HepG2 (cell line): ENCODE measurements around the gene WDR59. TPM values are rescaled to one million over a fixed set of nuclear protein-coding genes. Genes with fewer than 3 reads are reported as not detected.
A peak's percentile ranks its signal among the peaks of the same experiment; 100 is the strongest.

Source experiments
- ATAC-seq: fragments of 200-7000 bp; cut with Tn5 transposase; 3 replicates; pipeline ENCODE4 v1.9.1; 2020; ENCODE audit warnings: mild to moderate bottlenecking, moderate library complexity
- BruUV-seq: library from RNA; stranded (reverse); fragments of 400-500 nt; replicated peaks from 2 replicates; lab custom pipeline; 2021; lab: Mats Ljungman, UMichigan
- CTCF ChIA-PET: fragments of 300-600 bp; formaldehyde crosslinking; extraction: SDS; loops from one replicate; lab custom pipeline; 2021; ENCODE audit warnings: low total read pairs, inconsistent platforms, low intra/inter-chr PET ratio; lab: Yijun Ruan, JAX
- POLR2A ChIA-PET: fragments of 350-600 bp; sonication (Branson Sonifier 250); formaldehyde crosslinking; loops from one replicate; lab custom pipeline; 2020; ENCODE audit warnings: antibody characterized with exemption, inconsistent platforms; lab: Yijun Ruan, JAX
- DNase-seq: peaks from one replicate; pipeline ENCODE4 v3.0.0-alpha.2; 2015; ENCODE audit warnings: low spot score
- FAIRE-seq: peaks from 3 replicates; lab custom pipeline; 2011; peaks lifted over from hg19 to GRCh38; lab: Jason Lieb, UNC
- H2AFZ ChIP-seq: one replicate; pipeline ENCODE4 v1.6.1; 2011; ENCODE audit warnings: low read length, inconsistent platforms
- H3K27ac ChIP-seq: fragments of 300-600 bp; 3 replicates; pipeline ENCODE4 v1.8.0; 2011; ENCODE audit warnings: mixed run types, mild to moderate bottlenecking, mixed read lengths, low read length, inconsistent platforms; ENCODE audit not compliant: insufficient read depth; ENCODE audit errors: extremely low read length
- H3K27me3 ChIP-seq, 2 experiments: fragments of 200-600 bp in 1 of 2; 2 replicates in 1 of 2; 3 replicates in 1 of 2; pipeline versions ENCODE4 v1.6.0 to v1.8.0; 2011; ENCODE audit warnings: low read length in 2 of 2, mild to moderate bottlenecking in 2 of 2, moderate library complexity in 2 of 2, inconsistent platforms in 1 of 2; ENCODE audit not compliant: insufficient read depth in 2 of 2, control insufficient read depth in 1 of 2
- H3K36me3 ChIP-seq, 2 experiments: fragments of 200-600 bp in 1 of 2; replicated peaks in 1 of 2; 2 replicates in 1 of 2; 3 replicates in 1 of 2; pipeline versions ENCODE4 v1.5.1 to v1.8.0; 2011; ENCODE audit warnings: low read length in 2 of 2, inconsistent platforms in 1 of 2; ENCODE audit not compliant: insufficient read depth in 2 of 2, control insufficient read depth in 1 of 2
- H3K4me1 ChIP-seq: 2 replicates; pipeline ENCODE4 v1.5.1; 2012; ENCODE audit warnings: low read length, inconsistent platforms; ENCODE audit not compliant: insufficient read depth
- H3K4me2 ChIP-seq: 2 replicates; pipeline ENCODE4 v1.6.0; 2011; ENCODE audit warnings: low read depth, low read length, inconsistent platforms
- H3K4me3 ChIP-seq, 3 experiments: fragments of 200-600 bp in 1 of 3; sonication (generic), shearing (Covaris generic) in 1 of 3; replicated peaks in 1 of 3; 2 replicates each; pipeline ENCODE4 v1.5.1; 2011 to 2016; ENCODE audit warnings: low read length in 3 of 3, inconsistent platforms in 2 of 3, low read depth in 2 of 3, mild to moderate bottlenecking in 2 of 3, control low read depth in 1 of 3, mixed read lengths in 1 of 3; ENCODE audit not compliant: insufficient read depth in 1 of 3
- H3K79me2 ChIP-seq: one replicate; pipeline ENCODE4 v1.6.1; 2011; ENCODE audit warnings: low read length, inconsistent platforms; ENCODE audit not compliant: insufficient read depth
- H3K9ac ChIP-seq: 2 replicates; pipeline ENCODE4 v1.6.0; 2011; ENCODE audit warnings: mild to moderate bottlenecking, low read depth, low read length, inconsistent platforms; ENCODE audit not compliant: insufficient read depth
- H3K9me3 ChIP-seq: 2 replicates; pipeline ENCODE4 v1.5.1; 2012; ENCODE audit warnings: mild to moderate bottlenecking, low read length
- H4K20me1 ChIP-seq: 2 replicates; pipeline ENCODE4 v1.6.0; 2011; ENCODE audit warnings: inconsistent platforms, mild to moderate bottlenecking, low read length, moderate library complexity; ENCODE audit not compliant: insufficient read depth
- ETV5 ChIP-seq: IDR thresholded peaks from 2 replicates; pipeline ENCODE4 v1.6.1; 2018; ENCODE audit warnings: missing biosample characterization, missing genetic modification reagents, inconsistent platforms, borderline replicate concordance
- FOXK1 ChIP-seq: sonication (generic); formaldehyde crosslinking; IDR thresholded peaks from 2 replicates; pipeline ENCODE4 v1.4.0; 2020; ENCODE audit warnings: low read depth, missing genetic modification reagents, borderline replicate concordance
- FOXO1 ChIP-seq: sonication (generic); formaldehyde crosslinking; IDR thresholded peaks from 2 replicates; pipeline ENCODE4 v1.4.0; 2020; ENCODE audit warnings: missing genetic modification reagents
- HDAC2 ChIP-seq: sonication (generic); formaldehyde crosslinking; IDR thresholded peaks from 2 replicates; pipeline ENCODE4 v1.4.0; 2020; ENCODE audit warnings: missing genetic modification reagents
- KDM5A ChIP-seq: fragments of 200-600 bp; sonication (generic); IDR thresholded peaks from 2 replicates; pipeline ENCODE4 v1.7.0; 2018; ENCODE audit warnings: antibody characterized with exemption, mild to moderate bottlenecking, low read length, borderline replicate concordance
- MAZ ChIP-seq, 2 experiments: sonication (generic) in 1 of 2; formaldehyde crosslinking in 1 of 2; IDR thresholded peaks; 2 replicates each; pipeline versions ENCODE4 v1.5.0 to v1.6.1; 2012 to 2020; ENCODE audit warnings: low read depth in 2 of 2, mild to moderate bottlenecking in 2 of 2, borderline replicate concordance in 1 of 2, improper control_type of control experiment in 1 of 2, low read length in 1 of 2, missing genetic modification reagents in 1 of 2, moderate library complexity in 1 of 2
- ONECUT2 ChIP-seq: sonication (generic); formaldehyde crosslinking; IDR thresholded peaks from 2 replicates; pipeline ENCODE4 v1.4.0; 2020; ENCODE audit warnings: missing genetic modification reagents
- PITX1 ChIP-seq: sonication (generic); formaldehyde crosslinking; IDR thresholded peaks from 2 replicates; pipeline ENCODE4 v1.5.1; 2020; ENCODE audit warnings: mild to moderate bottlenecking, missing genetic modification reagents
- POLR2A ChIP-seq, 2 experiments: IDR thresholded peaks; 2 replicates each; pipeline ENCODE4 v1.6.1; 2011; ENCODE audit warnings: low read depth in 2 of 2, low read length in 2 of 2, mild to moderate bottlenecking in 1 of 2, moderate library complexity in 1 of 2; ENCODE audit not compliant: insufficient read depth in 1 of 2
- POLR2G ChIP-seq: fragments of 200-400 bp; formaldehyde crosslinking; IDR thresholded peaks from 2 replicates; pipeline ENCODE4 v1.6.1; 2018; ENCODE audit warnings: mild to moderate bottlenecking, low read depth, low read length, moderate library complexity
- RAD21 ChIP-seq: fragments of 450-650 bp; formaldehyde crosslinking; IDR thresholded peaks from 2 replicates; pipeline ENCODE4 v1.5.0; 2020; ENCODE audit warnings: mild to moderate bottlenecking
- SALL1 ChIP-seq: sonication (generic); formaldehyde crosslinking; IDR thresholded peaks from 2 replicates; pipeline ENCODE4 v1.8.0; 2022; ENCODE audit warnings: mild to moderate bottlenecking, missing genetic modification reagents
- SIN3B ChIP-seq: fragments of 150-350 bp; IDR thresholded peaks from 2 replicates; pipeline ENCODE4 v1.6.1; 2014; ENCODE audit warnings: low read length
- ZNF24 ChIP-seq: fragments of 450-650 bp; IDR thresholded peaks from 2 replicates; pipeline ENCODE4 v1.6.1; 2017; ENCODE audit warnings: antibody characterized with exemption, mild to moderate bottlenecking
- ZNF264 ChIP-seq: sonication (generic); formaldehyde crosslinking; IDR thresholded peaks from 2 replicates; pipeline ENCODE4 v1.4.0; 2020; ENCODE audit warnings: missing genetic modification reagents
- ZNF558 ChIP-seq: sonication (generic); formaldehyde crosslinking; IDR thresholded peaks from 2 replicates; pipeline ENCODE4 v1.9.0; 2022; ENCODE audit warnings: mild to moderate bottlenecking, missing genetic modification reagents, borderline replicate concordance
- WGBS: methylation state at CpG from one replicate; pipeline ENCODE4 v1.1.6; 2017; ENCODE audit warnings: low lambda C conversion rate; 5-methylcytosine and 5-hydroxymethylcytosine counted together
- in situ Hi-C: cut with HindIII; loops from 2 replicates; pipeline ENCODE4 v1.10.0; 2017; ENCODE audit warnings: low pct_unique_long_range_greater_than_20kb; ENCODE audit not compliant: extremely low pct_ligation_motif_present
- intact Hi-C: fragments of 100-400 bp; cut with micrococcal nuclease; formaldehyde crosslinking; loops from one replicate; pipeline ENCODE4 v1.10.0; 2022; ENCODE audit not compliant: unreplicated experiment
- polyA plus RNA-seq, 8 experiments: library from polyadenylated mRNA; depleted of rRNA in 3 of 8; stranded (reverse) in 7 of 8; unstranded in 1 of 8; fragments of >200 nt; fragmentation: Illumina TruSeq in 4 of 8; extraction: Trizol in 4 of 8; gene quantifications; 2 replicates each; pipeline versions ENCODE4 v1.2.1 to v1.2.3, GENCODE V29; 2011 to 2016; ENCODE audit warnings: low read depth in 4 of 8, missing spikeins in 1 of 8, mixed read lengths in 1 of 8; ENCODE audit not compliant: insufficient read depth in 1 of 8
- total RNA-seq, 5 experiments: library from RNA; depleted of rRNA; stranded (reverse); fragments of >200 nt; fragmentation: Illumina TruSeq; extraction: Trizol; gene quantifications; 2 replicates each; pipeline ENCODE4 v1.2.3, GENCODE V29; 2016; ENCODE audit warnings: low read depth in 1 of 5
- TF ChIP-seq, protein P1 (sequence below), 2 experiments: fragments of 450-650 bp in 1 of 2; sonication (generic) in 1 of 2; formaldehyde crosslinking; IDR thresholded peaks; 2 replicates each; pipeline versions ENCODE4 v1.5.0 to v1.8.0; 2020 to 2022; ENCODE audit warnings: mild to moderate bottlenecking in 1 of 2, missing genetic modification reagents in 1 of 2
- TF ChIP-seq, protein P2 (sequence below): sonication (generic); formaldehyde crosslinking; IDR thresholded peaks from 2 replicates; pipeline ENCODE4 v1.5.0; 2020; ENCODE audit warnings: mild to moderate bottlenecking, missing genetic modification reagents
- TF ChIP-seq, protein P3 (sequence below): sonication (generic); formaldehyde crosslinking; IDR thresholded peaks from 2 replicates; pipeline ENCODE4 v1.9.0; 2021; ENCODE audit warnings: missing genetic modification reagents, borderline replicate concordance

Gene WDR59
- total and polyA plus RNA-seq, 2 of the 13 experiments (the other 11 are each of a cell fraction or from before 2014, with no cell fraction given): 65.2 to 306 TPM

DNA sequence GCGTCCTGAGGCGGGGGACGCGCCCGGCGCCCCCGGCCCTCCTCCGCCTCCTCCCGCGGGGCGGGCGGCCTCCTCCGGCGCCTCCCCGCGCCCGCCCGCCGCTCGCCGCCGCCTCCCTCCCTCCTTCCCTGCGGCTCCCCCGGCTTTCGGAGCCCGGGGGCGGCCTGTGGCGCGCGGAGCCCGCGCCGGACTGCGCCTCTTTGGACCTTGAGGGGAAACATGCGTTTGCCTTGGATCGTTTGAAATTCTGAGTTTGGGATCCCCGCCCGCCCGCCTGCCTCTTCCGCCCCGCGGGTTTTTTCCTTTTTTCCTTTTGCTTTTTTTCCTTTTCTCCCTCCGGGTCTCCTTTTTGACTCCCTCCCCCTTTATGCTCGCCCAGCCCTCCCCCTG, 14.3 kb upstream of the WDR59 start (continued):
- TF ChIP-seq SIN3B (no peak), ZNF558 (peak; percentile 90; the same call in 1 of the 2 replicates), FOXK1 (CRISPR knock-in tag) (0 out of 2 replicates have a peak, but pooled peaks have one; percentile 0)

DNA sequence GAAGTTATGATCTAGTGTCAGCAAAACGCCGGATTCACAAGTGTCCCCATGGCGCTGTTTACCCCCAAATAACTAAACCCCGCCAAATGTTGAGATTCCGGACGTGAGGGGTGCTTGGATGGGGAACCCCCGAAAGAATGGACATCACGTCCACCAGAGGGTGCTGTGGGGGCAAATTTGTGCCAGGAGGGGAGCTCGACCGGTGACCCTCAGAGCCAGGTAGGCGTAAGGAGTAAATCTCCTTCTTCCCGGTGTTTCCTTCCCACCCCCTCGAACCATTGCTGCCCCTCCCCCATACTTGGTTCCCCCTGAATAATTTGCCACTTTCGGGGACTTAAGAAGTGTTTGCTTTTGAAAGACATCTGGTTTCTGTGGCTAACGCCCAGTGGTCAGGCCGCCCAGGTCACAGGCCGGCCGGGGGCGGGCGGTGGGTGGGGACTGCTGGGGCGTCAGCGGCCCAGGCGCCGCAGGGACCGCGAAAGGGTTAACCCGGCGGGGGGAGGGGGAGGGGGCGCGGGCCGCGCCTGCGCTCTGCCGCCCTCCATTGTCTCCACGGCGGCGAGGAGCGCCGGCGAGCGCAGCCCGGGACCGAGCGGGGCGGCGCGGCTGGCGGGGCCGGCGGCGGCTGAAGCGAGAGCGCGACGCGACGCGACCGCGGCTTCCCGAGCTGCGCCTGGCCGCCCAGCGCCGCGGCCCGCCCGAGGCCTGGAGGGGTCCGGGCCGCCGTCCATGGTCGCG, 13.7 kb upstream of the WDR59 start, which contains the start of gene ZNRF1:
TSS of gene ZNRF1 (plus strand) at position 544 of the 738 bp plus-strand sequence. CDS start 648 bp downstream, outside the sequence.
- Histone ChIP-seq H3K4me2 (peak within 1 kb of the TSS; percentile 97), H3K4me3 (peak within 1 kb of the TSS; percentile 76 to 94 (median 80)), H3K27ac (peak within 1 kb of the TSS; percentile 91), H2AFZ (no peak within 1 kb of the TSS), H3K4me1 (peaks cover 75% of the 10 kb centered on the region), H3K9me3 (no peaks in the 10 kb centered on the region), H3K9ac (peak within 1 kb of the TSS; percentile 81), H3K27me3 (no peaks in the 10 kb centered on the region; a peak in 1 of 5 replicates), H3K36me3 (peaks cover 3 to 5% of the 10 kb centered on the region in 2 experiments; a peak in 3 of 5 replicates), H4K20me1 (peaks cover 41% of the 10 kb centered on the region), H3K79me2 (peaks cover 45% of the 10 kb centered on the region)
- under 1% methylated on average over 29 of the region's 73 CpGs for WGBS
- DNase-seq (peak; percentile 82), ATAC-seq (peak; percentile 73), FAIRE-seq (peak; percentile 15)
- intact Hi-C loops (loop anchor here (1.0 to 5.0 kb wide), 3 partner anchors 72 to 249 kb away; no protein-coding TSS in a partner anchor), in situ Hi-C loops (loop anchor here (10.0 kb wide), 1 partner anchor 106 kb away; no protein-coding TSS in a partner anchor)
- no TSS peak for BruUV-seq
- ChIA-PET POLR2A (interaction anchor here (0.6 to 3.1 kb wide), 9 partner anchors 11 to 435 kb away, joined by 3 to 47 read pairs (median 8); partner anchors contain the start of genes CFDP1, LDHD and WDR59), CTCF (interaction anchor here (1.1 to 1.9 kb wide), 2 partner anchors 98 to 112 kb away, joined by 4 to 11 read pairs; no protein-coding TSS in a partner anchor)
- TF ChIP-seq, protein P1, sequence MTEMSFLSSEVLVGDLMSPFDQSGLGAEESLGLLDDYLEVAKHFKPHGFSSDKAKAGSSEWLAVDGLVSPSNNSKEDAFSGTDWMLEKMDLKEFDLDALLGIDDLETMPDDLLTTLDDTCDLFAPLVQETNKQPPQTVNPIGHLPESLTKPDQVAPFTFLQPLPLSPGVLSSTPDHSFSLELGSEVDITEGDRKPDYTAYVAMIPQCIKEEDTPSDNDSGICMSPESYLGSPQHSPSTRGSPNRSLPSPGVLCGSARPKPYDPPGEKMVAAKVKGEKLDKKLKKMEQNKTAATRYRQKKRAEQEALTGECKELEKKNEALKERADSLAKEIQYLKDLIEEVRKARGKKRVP (CRISPR knock-in tag; IDR thresholded peaks at IDR 0.05): 0 out of 4 replicates have a peak, but pooled peaks of 1 of the 2 experiments have one; percentile 1
- TF ChIP-seq ETV5 (CRISPR knock-in tag): peak; percentile 15; the same call in 1 of the 2 replicates
- peak; percentile 83; the same call in 1 of the 2 replicates for TF ChIP-seq KDM5A
- TF ChIP-seq MAZ (IDR thresholded peaks at IDR 0.05; ENCODE audit: borderline replicate concordance, low read depth, low read length): peak; percentile 79
- peak; percentile 69; the same call in 1 of the 2 replicates for TF ChIP-seq MAZ (CRISPR knock-in tag; IDR thresholded peaks at IDR 0.05; ENCODE audit: low read depth)
- no peak for TF ChIP-seq SALL1 (CRISPR knock-in tag)
- TF ChIP-seq ONECUT2 (CRISPR knock-in tag): no peak; the same call in 1 of the 2 replicates
- TF ChIP-seq POLR2A (IDR thresholded peaks at IDR 0.05; ENCODE audit: insufficient read depth in 1 of 2, low read depth in 2 of 2, low read length in 2 of 2): peak; percentile 50 to 51; a peak in 2 of 4 replicates
- peak; percentile 43; the same call in 1 of the 2 replicates for TF ChIP-seq PITX1 (CRISPR knock-in tag)
- TF ChIP-seq RAD21 (CRISPR knock-in tag): peak; percentile 62
- peak; percentile 19 for TF ChIP-seq ZNF264 (CRISPR knock-in tag)
- peak; percentile 5; the same call in 1 of the 2 replicates for TF ChIP-seq HDAC2 (CRISPR knock-in tag)
- peak; percentile 4; the same call in 1 of the 2 replicates for TF ChIP-seq ZNF24
- TF ChIP-seq POLR2G: peak; percentile 53
- TF ChIP-seq, protein P2, sequence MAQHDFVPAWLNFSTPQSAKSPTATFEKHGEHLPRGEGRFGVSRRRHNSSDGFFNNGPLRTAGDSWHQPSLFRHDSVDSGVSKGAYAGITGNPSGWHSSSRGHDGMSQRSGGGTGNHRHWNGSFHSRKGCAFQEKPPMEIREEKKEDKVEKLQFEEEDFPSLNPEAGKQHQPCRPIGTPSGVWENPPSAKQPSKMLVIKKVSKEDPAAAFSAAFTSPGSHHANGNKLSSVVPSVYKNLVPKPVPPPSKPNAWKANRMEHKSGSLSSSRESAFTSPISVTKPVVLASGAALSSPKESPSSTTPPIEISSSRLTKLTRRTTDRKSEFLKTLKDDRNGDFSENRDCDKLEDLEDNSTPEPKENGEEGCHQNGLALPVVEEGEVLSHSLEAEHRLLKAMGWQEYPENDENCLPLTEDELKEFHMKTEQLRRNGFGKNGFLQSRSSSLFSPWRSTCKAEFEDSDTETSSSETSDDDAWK (CRISPR knock-in tag): no peak
- 0 out of 2 replicates have a peak, but pooled peaks have one; percentile 19 for TF ChIP-seq FOXO1 (CRISPR knock-in tag)
- TF ChIP-seq, protein P3, sequence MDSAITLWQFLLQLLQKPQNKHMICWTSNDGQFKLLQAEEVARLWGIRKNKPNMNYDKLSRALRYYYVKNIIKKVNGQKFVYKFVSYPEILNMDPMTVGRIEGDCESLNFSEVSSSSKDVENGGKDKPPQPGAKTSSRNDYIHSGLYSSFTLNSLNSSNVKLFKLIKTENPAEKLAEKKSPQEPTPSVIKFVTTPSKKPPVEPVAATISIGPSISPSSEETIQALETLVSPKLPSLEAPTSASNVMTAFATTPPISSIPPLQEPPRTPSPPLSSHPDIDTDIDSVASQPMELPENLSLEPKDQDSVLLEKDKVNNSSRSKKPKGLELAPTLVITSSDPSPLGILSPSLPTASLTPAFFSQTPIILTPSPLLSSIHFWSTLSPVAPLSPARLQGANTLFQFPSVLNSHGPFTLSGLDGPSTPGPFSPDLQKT (CRISPR knock-in tag): no peak
